Calu3 (cell line): ENCODE measurements around the gene RNF123. TPM values are rescaled to one million over a fixed set of nuclear protein-coding genes. Genes with fewer than 3 reads are reported as not detected.

Experiments used
- BruUV-seq: library from RNA; stranded (reverse); fragments of 400-500 nt; replicated peaks from 2 replicates; lab custom pipeline; 2021; lab: Mats Ljungman, UMichigan
- CTCF ChIA-PET: fragments of 300-600 bp; sonication (Branson Sonifier 250); formaldehyde crosslinking; loops from one replicate; lab custom pipeline; 2022; ENCODE audit warnings: antibody characterized with exemption; lab: Charles Lee
- DNase-seq: peaks from one replicate; pipeline ENCODE4 v3.0.0; 2022
- H3K27ac Mint-ChIP-seq: one replicate; pipeline ENCODE4 v1.8.0; 2022; ENCODE audit warnings: mixed read lengths; ENCODE audit not compliant: unreplicated experiment
- H3K27me3 Mint-ChIP-seq: one replicate; pipeline ENCODE4 v1.8.0; 2022; ENCODE audit warnings: mixed read lengths; ENCODE audit not compliant: unreplicated experiment
- H3K36me3 Mint-ChIP-seq: one replicate; pipeline ENCODE4 v1.8.0; 2022; ENCODE audit warnings: mild to moderate bottlenecking, moderate library complexity, mixed read lengths; ENCODE audit not compliant: insufficient read depth, unreplicated experiment
- H3K4me1 Mint-ChIP-seq: one replicate; pipeline ENCODE4 v1.8.0; 2022; ENCODE audit warnings: mild to moderate bottlenecking, low read depth, mixed read lengths; ENCODE audit not compliant: unreplicated experiment
- H3K4me3 Mint-ChIP-seq: one replicate; pipeline ENCODE4 v1.8.0; 2022; ENCODE audit warnings: mild to moderate bottlenecking, low read depth, moderate library complexity, mixed read lengths; ENCODE audit not compliant: unreplicated experiment
- H3K9me3 Mint-ChIP-seq: one replicate; pipeline ENCODE4 v1.8.0; 2022; ENCODE audit warnings: low read depth, mixed read lengths; ENCODE audit not compliant: unreplicated experiment
- intact Hi-C: fragments of 100-400 bp; cut with micrococcal nuclease; formaldehyde crosslinking; loops from one replicate; pipeline ENCODE4 v1.10.0; 2022; ENCODE audit not compliant: unreplicated experiment
- total RNA-seq: library from RNA; stranded (reverse); gene quantifications from 2 replicates; pipeline ENCODE4 v1.2.3, GENCODE V29; 2022
- TF ChIP-seq, protein P1 (sequence below): fragments of 200-600 bp; IDR thresholded peaks from one replicate; pipeline ENCODE4 v1.8.0; 2022; ENCODE audit warnings: antibody characterized with exemption; ENCODE audit not compliant: unreplicated experiment

The RNF123 gene
- total RNA-seq, 1 experiment from 2014 or later, result 52.5 TPM

DNA sequence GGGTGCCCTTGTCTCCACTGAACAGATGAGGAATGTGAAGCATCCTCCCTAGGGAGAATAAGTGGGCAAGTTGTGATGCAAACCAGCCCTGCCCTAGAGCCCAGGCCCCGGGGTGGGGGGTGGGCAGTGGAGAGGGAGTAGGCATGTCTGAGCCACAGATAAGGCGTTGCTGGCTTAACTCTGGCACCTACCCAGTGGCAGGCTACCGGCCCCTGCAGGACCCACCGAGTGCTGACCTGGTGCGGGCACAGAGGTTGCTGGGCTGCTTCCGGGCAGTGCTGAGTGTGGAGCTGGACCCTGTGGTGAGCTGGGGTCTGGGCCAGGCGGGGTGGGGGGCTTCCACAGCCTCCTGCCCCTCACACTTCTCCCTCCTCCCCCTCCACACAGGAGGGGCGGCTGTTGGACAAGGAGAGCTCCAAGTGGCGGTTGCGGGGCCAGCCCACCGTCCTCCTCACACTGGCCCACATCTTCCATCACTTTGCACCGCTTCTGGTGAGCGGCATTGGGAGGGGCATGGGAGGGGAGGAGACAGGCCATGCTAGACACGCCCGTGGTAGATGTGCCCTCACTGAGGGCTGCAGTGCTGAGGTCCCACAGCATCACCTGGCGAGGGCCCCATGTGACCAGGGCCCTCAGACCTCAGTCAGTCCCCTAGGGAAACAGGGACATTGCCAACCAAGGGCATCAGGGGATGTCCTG lies 10.1 kb downstream of the RNF123 start:
- Mint-ChIP-seq H3K27me3 (no peaks in the 10 kb centered on the region), H3K4me3 (no peak overlapping the region), H3K9me3 (no peaks in the 10 kb centered on the region), H3K4me1 (no peaks in the 10 kb centered on the region), H3K27ac (no peak overlapping the region), H3K36me3 (peaks cover 20% of the 10 kb centered on the region)
- intact Hi-C loops, result no loop called here
- CTCF ChIA-PET, result no interaction called here
- no TSS peak for BruUV-seq
- no peak for DNase-seq
- TF ChIP-seq, protein P1, sequence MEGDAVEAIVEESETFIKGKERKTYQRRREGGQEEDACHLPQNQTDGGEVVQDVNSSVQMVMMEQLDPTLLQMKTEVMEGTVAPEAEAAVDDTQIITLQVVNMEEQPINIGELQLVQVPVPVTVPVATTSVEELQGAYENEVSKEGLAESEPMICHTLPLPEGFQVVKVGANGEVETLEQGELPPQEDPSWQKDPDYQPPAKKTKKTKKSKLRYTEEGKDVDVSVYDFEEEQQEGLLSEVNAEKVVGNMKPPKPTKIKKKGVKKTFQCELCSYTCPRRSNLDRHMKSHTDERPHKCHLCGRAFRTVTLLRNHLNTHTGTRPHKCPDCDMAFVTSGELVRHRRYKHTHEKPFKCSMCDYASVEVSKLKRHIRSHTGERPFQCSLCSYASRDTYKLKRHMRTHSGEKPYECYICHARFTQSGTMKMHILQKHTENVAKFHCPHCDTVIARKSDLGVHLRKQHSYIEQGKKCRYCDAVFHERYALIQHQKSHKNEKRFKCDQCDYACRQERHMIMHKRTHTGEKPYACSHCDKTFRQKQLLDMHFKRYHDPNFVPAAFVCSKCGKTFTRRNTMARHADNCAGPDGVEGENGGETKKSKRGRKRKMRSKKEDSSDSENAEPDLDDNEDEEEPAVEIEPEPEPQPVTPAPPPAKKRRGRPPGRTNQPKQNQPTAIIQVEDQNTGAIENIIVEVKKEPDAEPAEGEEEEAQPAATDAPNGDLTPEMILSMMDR, result no peak

DNA sequence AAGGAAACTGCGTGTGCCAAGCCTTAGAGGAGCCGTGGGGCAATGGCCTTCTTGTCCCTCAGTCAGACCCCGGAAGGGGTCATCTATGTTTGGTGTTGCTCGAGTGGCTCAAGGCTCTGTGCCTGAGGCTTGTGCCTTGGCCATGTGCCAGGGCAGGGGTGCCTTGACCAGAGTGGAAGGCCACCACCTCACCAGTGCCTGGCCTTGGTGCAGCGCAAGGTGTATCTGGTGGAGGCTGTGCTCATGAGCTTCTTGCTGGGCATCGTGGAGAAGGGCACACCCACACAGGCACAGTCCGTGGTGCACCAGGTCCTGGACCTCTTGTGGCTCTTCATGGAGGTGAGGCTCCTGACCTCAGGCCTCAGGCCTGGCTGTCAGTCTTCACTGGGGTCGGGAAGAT lies 10.7 kb downstream of the RNF123 start:
- Mint-ChIP-seq H3K36me3 (peaks cover 20% of the 10 kb centered on the region), H3K4me1 (no peaks in the 10 kb centered on the region), H3K27ac (no peak overlapping the region), H3K27me3 (no peaks in the 10 kb centered on the region), H3K9me3 (no peaks in the 10 kb centered on the region), H3K4me3 (no peak overlapping the region)
- intact Hi-C loops, result no loop called here
- DNase-seq, result no peak
- no TSS peak for BruUV-seq
- TF ChIP-seq, protein P1, result no peak
- CTCF ChIA-PET, result no interaction called here

DNA sequence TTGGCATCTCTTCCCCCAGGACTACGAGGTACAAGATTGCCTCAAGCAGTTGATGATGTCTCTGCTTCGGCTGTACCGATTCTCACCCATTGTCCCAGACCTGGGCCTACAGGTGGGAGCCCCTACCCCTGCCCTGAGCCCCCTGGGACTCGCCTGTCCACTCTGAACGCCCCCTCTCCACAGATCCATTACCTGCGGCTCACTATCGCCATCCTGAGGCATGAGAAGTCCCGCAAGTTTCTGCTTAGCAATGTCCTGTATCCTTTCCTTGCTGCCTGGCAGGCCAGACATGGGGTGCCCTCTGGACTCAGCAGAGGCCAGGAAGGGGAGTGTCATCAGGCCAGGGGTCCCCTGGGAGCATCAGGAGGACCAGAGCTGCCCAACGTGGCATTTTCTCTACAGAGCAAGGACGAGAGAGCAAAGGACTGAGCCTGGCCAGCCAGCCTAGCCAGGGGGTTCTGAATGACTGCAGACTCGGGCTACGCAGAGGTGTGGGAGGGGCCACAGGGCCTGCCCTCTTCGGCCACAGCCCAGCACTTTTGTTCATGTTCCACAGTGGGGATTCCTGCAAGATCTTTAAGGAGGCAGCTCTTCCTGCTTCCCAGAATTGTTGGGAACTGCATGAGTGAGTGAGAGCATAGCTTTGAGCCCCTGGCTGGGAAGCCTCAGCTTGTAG lies 11.2 kb downstream of the RNF123 start:
- intact Hi-C loops, result no loop called here
- Mint-ChIP-seq H3K4me3 (no peak overlapping the region), H3K27me3 (no peaks in the 10 kb centered on the region), H3K27ac (no peak overlapping the region), H3K4me1 (no peaks in the 10 kb centered on the region), H3K36me3 (peaks cover 20% of the 10 kb centered on the region), H3K9me3 (no peaks in the 10 kb centered on the region)
- CTCF ChIA-PET, result interaction anchor here (1.0 to 1.2 kb wide), 2 partner anchors 23 to 102 kb away, joined by 3 to 4 read pairs; partner anchors contain the start of gene GMPPB
- no TSS peak for BruUV-seq
- TF ChIP-seq, protein P1, result no peak
- DNase-seq, result no peak

DNA sequence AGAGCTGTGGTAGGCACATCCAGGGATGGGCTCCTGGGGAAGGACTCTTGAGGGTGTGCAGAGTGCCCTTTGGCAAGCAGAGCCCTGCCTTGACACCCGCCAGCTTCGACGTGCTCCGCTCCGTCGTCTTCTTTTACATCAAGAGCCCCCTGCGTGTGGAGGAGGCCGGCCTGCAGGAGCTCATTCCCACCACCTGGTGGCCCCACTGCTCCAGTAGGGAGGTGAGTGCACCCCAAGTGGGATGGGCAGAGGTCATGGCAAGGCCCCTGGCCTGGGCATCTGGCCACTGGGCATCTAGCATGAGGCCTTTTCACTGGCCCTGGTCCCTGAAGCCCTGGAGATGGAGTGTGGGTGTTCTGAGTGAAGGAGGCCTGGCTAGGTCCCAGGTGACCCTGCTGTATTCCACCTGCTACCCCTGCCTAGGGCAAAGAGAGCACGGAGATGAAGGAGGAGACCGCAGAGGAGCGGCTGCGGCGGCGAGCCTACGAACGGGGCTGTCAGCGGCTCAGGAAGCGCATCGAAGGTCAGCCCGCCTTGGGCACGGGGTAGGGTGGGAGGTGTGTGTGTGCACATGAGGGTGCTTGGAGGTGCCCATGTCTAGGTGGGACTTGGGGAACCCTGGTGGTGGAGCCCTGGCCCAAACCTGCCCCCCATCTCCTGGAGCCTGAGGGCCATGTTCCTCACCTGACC lies 12.2 kb downstream of the RNF123 start:
- no peak overlapping the region for H3K27ac Mint-ChIP-seq
- TF ChIP-seq, protein P1, result peak; percentile 22
- no peaks in the 10 kb centered on the region for H3K9me3 Mint-ChIP-seq
- BruUV-seq, result no TSS peak
- no peaks in the 10 kb centered on the region for H3K27me3 Mint-ChIP-seq
- no peak for DNase-seq
- H3K4me3 Mint-ChIP-seq, result no peak overlapping the region
- CTCF ChIA-PET, result interaction anchor here (1.0 to 1.2 kb wide), 2 partner anchors 22 to 101 kb away, joined by 3 to 4 read pairs; partner anchors contain the start of gene GMPPB
- intact Hi-C loops, result loop anchor here (2.0 kb wide), 1 partner anchor 137 kb away; no protein-coding TSS in a partner anchor
- H3K4me1 Mint-ChIP-seq, result no peaks in the 10 kb centered on the region
- peaks cover 19% of the 10 kb centered on the region for H3K36me3 Mint-ChIP-seq
